HCEC 1CT (cell line): Measurements from ENCODE around the gene CA11.
"Not testable (repeated sequence)": the region's sequence is repeated elsewhere in the genome, so short reads cannot be mapped to it uniquely, and the experiment has no call there.

Experiments used
- DNase-seq: peaks from one replicate; pipeline ENCODE4 v3.0.0-alpha.2; 2017

Gene CA11

GRCh38 chr19:48639483-48640375, 6.3 kb downstream of the CA11 start:
- DNase-seq = no peak

- DNase-seq = no peak
These were observed 7.1 kb downstream of the CA11 start for GRCh38 chr19:48638831-48639381.

GRCh38 chr19:48637948-48638830, 7.8 kb downstream of the CA11 start:
- DNase-seq = peak; percentile 93

- peak; percentile 96 for DNase-seq
These were observed 8.5 kb downstream of the CA11 start for GRCh38 chr19:48637449-48637947.

- no peak for DNase-seq
These were observed 9.0 kb downstream of the CA11 start, which contains the start of gene DBP for GRCh38 chr19:48636859-48637448. TSS of gene DBP (minus strand) at chr19:48637379. CDS start at chr19:48636994, 385 bp downstream.

- no peak for DNase-seq
These were observed 9.8 kb downstream of the CA11 start for GRCh38 chr19:48635966-48636858.

GRCh38 chr19:48635263-48635965, 10.6 kb downstream of the CA11 start:
- DNase-seq = no peak

- peak; percentile 92 for DNase-seq
These were observed 11.3 kb downstream of the CA11 start for GRCh38 chr19:48634424-48635262.

GRCh38 chr19:48634036-48634342, 12.0 kb downstream of the CA11 start:
- DNase-seq = no peak

GRCh38 chr19:48633148-48634035, 12.6 kb downstream of the CA11 start:
- DNase-seq = no peak

GRCh38 chr19:48632692-48633147, 13.3 kb downstream of the CA11 start:
- DNase-seq = peak; percentile 19

- DNase-seq = not testable (repeated sequence)
These were observed 13.7 kb downstream of the CA11 start for GRCh38 chr19:48632286-48632685.

GRCh38 chr19:48631225-48631624, 14.8 kb downstream of the CA11 start:
- no peak for DNase-seq

- no peak for DNase-seq
These were observed 15.5 kb downstream of the CA11 start for GRCh38 chr19:48630296-48631063.

- DNase-seq = no peak
These were observed 16.2 kb downstream of the CA11 start for GRCh38 chr19:48629599-48630295.

- DNase-seq = no peak
These were observed 16.7 kb downstream of the CA11 start for GRCh38 chr19:48629297-48629598.

GRCh38 chr19:48628486-48629296, 17.3 kb downstream of the CA11 start:
- DNase-seq = no peak
